Gastroesophageal sphincter (tissue), 3 donors: ENCODE results near the gene CEP164.

Experiments used
- CTCF ChIP-seq, 4 experiments: fragments of 200-600 bp in 2 of 4; fragments of 450-650 bp in 2 of 4; sonication (generic) in 1 of 4; IDR thresholded peaks; one replicate each; pipeline ENCODE4 v1.5.1; 2017 to 2019; ENCODE audit warnings: antibody characterized with exemption in 4 of 4, mild to moderate bottlenecking in 2 of 4, moderate library complexity in 2 of 4
- POLR2A ChIP-seq, 2 donors: fragments of 450-650 bp; IDR thresholded peaks; one replicate each; pipeline ENCODE4 v1.6.1; 2017; ENCODE audit warnings: antibody characterized with exemption in 2 of 2, mild to moderate bottlenecking in 2 of 2, moderate library complexity in 1 of 2
- POLR2AphosphoS5 ChIP-seq: sonication (generic); formaldehyde crosslinking; IDR thresholded peaks from one replicate; pipeline ENCODE4 v1.6.1; 2017; ENCODE audit warnings: antibody characterized with exemption

GRCh38 chr11:117302228-117302627, 25.4 kb upstream of the CEP164 start:
- TF ChIP-seq CTCF (IDR thresholded peaks at IDR 0.05) (no peak), POLR2A (IDR thresholded peaks at IDR 0.05) (no peak), POLR2AphosphoS5 (no peak)
